Epidermal melanocyte (primary cell): ENCODE results near the gene GMDS.
"Not testable (repeated sequence)": the region's sequence is repeated elsewhere in the genome, so short reads cannot be mapped to it uniquely, and the experiment has no call there.

Source experiments
- DNase-seq: peaks from one replicate; pipeline ENCODE4 v3.0.0; 2011; ENCODE audit warnings: low spot score; ENCODE audit not compliant: insufficient read length

The GMDS gene

DNA sequence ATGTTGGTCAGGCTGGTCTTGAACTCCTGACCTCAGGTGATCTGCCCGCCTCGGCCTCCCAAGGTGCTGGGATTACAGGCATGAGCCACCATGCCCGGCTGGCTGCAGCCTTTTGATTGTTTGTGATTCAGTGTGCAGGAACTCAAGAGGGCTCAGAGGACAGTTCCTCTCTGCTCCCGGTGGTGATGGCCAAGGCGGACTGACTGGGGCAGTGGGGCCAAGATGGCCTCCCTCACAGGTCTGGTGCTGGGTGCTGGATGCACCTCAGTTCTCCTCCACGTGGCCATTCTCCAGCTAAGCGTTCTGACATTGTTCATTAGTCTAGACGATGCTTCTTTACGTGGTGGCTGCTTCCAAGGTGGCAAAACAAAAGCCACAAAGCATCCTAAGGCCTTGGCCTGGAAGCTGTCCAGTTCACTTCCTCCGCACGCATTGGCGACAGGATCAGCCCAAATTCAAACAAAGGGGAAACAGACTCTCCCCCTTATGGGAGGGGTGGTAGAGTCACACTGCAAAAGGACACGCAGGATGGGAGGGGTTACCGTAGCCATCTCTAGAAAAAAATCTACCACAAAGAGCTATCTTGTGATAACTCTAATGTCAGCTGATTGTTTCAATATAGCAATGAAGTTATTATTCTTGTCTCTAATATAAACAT lies 488.8 kb downstream of the GMDS start:
- DNase-seq, result no peak

DNA sequence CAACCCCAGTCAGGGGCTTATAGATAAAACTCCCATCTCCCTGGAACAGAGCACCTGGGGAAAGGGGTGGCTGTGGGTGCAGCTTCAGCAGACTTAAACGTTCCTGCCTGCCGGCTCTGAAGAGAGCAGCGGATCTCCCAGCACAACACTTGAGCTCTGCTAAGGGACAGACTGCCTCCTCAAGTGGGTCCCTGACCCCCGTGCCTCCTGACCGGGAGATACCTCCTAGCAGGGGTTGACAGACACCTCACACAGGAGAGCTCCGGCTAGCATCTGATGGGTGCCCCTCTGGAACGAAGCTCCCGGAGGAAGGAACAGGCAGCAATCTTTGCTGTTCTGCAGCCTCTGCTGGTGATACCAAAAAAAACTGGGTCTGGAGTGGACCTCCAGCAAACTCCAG lies 494.3 kb downstream of the GMDS start:
- not testable (repeated sequence) for DNase-seq

DNA sequence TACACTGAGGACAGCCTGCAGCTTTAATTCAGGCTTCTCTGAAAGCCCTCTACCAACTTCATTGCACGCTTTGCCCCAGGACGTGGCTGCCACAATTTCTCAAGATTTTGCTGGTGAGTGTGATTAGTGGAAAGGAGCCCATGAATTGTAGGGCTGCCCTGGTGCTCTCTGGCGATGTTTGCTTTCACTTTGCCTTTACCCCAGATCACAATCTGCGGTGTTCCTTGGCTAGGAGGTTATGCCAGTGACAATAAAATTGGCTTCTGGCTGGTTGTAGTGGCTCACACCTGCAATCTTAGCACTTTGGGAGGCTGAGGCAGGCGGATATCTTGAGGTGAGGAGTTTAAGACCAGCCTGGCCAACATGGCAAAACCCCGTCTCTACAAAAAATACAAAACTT lies 496.4 kb downstream of the GMDS start:
- DNase-seq, result no peak

DNA sequence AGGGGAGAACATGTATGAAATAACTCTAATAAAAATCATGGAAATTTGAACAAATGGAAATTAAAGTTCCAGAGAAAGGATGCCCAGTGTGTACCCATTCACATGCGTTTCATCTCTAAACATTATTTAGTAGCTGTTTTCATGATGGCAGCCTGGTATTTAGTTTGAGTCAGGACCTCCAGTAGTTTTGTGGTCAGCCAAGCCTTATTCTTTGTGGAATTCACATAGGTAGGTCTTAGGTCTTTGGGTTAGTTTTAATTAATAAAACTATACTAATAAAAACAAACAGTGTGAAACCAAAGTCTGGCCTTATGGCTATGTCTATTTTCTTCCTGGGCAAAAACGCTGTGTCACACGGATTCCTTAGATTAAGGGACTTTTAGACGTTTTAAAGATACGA lies 497.9 kb downstream of the GMDS start:
- no peak for DNase-seq

DNA sequence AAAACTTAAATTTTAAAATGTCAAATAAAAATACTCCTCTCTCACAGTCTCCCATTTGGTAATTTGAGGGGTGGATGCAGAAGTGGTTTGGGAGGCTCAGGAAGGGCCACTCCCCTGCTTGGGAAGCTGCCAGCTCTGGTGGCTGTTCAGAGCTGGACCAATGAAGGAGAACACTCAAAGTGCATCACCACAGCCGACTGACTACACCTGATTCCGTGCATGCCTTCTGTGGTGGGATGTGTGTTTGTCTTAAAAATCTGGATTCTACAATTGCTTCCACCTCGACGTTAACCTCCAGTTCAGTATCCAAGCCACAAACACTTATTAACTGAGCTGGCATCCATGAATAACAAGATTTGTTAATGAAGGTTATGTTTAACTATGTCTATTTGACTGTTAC lies 498.4 kb downstream of the GMDS start:
- no peak for DNase-seq

DNA sequence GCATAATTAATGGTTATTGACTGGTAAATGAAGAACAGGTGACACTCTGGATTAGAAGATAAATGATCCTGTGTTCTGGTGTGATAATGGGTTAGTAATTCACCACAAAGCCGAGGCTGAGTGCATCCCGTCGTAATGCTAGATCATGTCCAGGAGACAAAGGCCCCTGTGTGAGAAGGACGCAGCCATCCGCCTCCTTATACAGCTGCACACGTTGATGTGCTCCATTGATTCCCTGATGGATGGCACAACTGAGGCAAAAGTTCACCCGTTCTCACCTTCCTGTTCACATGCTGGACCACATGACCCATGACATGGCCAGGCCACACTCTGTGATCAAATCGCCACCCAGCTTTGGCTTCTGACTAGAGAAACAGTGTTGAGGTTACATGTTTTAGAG lies 499.6 kb downstream of the GMDS start:
- no peak for DNase-seq

- no peak for DNase-seq
These were observed 500.9 kb downstream of the GMDS start for GRCh38 chr6:1744543-1744942.

GRCh38 chr6:1739680-1740079 lies 505.7 kb downstream of the GMDS start:
- no peak for DNase-seq

DNA sequence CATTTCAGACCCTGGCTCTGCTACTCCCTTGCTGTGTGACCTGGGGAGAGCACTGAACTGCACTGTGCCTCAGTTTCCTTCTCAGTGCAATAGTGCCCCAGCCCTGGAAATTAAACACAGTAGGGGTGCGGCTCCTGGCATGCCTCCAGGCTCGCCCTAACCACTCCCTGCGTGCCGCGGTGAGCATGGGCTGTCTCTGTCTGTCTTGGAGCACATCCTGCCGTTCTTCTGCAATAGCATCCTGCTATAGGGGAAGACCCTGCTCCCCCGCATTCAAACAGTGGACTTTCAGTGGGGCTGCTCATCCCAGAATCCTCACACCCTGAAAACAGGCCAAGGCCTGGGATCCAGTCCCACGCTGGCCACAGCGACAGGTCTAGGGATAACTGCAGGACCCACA lies 506.2 kb downstream of the GMDS start:
- no peak for DNase-seq

DNA sequence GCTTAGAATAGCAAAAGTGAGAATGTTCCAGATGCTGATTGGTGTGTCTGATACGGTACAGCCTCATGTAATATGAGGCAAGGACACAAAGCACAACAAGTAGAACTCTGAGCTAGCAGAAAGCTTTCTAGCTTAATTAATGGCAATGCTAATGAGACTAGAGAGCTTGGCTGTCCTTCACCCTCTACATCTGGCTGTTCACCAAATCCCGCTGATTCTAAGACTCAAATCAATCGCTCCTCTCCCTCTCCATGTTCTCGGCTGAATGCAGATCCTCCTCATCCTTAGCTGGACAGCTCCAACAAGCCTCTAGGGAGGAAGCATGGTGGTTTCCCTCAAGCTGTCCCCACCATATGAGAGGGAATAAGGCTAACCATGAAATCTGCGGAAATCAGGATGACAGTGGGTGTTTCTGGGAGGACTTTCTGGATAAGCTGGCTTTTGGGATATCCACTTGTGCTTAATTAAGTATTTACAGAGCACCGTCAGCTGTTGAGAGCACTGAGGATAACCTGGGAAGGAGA lies 506.8 kb downstream of the GMDS start:
- no peak for DNase-seq

GRCh38 chr6:1737463-1738311 lies 507.7 kb downstream of the GMDS start:
- no peak for DNase-seq

DNA sequence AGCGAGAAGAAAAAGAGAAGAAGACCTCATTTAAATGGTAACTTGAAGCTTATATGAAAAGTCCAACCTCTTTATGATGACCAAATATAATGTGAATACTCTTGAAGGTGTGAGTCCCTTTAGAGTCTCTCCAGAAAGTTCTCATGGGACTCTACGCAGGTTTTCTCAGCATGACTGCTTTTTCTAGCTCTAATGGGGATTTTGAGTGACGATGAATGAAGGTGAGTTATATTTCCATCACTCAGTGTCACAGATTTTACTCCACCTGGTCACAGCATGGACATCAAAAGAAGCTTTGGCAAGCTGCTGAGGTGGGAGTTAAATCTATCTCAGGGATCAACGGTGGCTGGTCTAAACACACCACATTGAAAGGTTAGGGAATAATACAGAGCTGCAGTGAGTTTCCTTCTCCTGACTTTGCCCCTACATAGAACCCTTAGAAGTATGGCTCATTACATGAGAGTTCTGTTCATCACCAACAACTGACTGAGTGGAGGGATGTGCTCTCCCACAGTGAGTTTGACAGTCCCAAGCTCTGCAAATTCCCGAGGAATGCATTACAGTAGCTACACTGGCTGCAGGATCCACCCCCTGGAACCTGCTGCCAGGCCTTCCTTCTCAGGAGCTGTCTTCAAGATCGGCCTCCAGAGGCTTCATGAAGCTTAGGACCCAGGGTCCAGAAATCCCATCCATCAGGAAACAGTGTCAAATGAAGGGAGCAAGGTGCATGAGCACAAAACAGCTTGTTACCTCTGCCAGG lies 508.9 kb downstream of the GMDS start:
- DNase-seq, result no peak

- no peak for DNase-seq
These were observed 510.1 kb downstream of the GMDS start for GRCh38 chr6:1735239-1735803.

DNA sequence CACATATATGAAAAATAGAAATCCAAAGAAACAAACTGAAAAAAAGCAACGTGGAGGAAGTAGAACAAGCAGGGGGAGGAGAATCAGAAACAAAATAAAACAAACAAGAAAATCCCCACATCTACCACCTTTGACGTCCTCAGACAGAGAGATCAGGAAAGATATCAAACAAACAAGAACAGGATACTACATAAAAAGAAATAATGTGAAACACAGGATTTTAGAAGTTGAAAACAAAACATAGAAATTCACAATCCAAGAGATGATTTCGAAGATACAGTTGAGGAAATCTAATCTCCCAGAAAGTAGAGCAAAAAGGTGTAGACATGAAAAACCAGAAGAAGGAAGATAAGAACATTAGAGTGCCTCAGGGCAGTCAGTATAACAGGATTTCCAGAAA lies 514.5 kb downstream of the GMDS start:
- DNase-seq, result no peak

- no peak for DNase-seq
These were observed 515.7 kb downstream of the GMDS start for GRCh38 chr6:1729750-1730140.

DNA sequence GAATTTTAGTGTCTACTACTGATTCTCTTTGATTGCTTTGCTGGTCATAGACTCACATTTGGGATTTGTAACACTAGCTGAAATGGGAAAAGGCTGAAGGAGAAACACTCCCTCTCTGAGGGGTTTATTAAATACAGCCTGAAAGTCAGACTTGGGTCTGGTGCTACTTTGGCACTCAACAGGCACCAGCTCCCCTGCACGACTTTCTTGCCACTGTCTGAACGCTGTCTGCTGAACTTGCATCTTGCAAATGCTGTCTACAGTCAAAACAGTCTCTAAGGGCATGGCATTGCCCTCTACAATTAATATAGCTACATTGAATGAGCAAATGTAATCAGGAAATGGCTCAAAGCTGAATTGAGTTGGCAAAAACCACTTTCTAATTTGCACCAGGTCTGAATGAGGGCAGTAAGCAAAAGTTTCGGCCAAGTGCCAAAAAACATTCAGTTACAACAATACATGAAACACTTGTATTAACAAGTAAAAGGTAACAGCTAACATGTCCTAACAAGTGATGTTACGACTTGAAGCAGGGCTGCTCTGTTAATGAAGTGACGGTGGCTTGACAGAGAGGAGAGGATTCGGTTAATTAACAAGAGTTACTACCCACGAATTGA lies 516.2 kb downstream of the GMDS start:
- DNase-seq, result no peak

DNA sequence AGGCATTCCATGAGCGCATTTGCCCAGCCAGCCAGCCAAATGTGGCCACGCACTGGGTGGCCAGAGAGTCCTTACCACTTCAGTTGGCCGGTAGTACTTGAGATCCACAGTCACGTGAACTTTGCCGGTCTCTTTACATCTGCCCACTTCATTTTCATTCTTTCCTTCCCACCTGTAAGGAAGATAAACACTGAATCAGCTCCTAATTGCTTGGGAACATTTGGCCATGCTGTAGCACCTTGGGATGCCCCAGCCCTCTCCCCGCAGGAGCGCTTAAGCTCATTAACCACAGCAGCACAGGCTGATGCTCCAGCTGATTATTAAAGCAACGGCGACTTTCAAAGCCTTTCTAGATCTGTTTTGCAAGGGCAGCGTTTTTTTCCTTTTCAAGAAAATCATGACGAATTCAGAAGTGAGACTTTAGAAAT lies 519.0 kb downstream of the GMDS start:
- no peak for DNase-seq

DNA sequence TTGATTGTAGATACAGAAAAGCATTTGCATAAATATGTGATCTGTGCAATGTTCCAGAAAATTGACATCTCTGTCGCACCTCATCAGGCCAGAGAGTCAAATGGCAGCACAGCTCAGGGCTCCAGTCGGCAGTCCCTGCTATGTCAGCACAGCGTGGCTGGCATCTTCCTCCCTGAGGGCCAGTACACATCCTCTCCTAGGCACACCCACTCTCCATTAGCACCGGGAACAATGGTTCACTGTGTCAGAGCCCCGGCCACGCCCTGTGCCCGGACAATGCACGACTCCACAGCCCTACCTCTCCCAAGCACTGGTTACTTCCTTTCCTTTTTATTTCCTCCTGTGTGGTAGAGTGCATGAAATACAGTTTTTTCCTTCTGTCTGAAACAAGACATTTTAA lies 520.8 kb downstream of the GMDS start:
- no peak for DNase-seq

DNA sequence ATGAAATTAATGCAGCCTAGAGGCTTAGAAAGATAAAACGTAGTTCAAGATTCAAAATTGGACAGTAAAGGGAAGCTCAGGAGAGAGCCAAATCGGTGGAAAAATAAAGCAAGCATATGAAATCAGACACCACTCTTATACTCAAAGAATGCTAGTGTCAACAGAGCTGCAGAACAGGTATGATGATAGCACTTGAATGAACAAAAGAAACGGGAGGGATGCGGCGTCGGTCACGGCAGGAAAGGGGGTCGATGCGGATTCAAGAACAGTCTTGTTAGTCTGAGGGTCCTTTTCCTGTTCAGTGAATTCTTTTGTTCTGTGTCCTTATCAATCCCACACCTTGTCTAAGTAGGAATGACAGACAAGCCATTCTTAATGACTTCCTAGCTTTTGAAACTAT lies 521.3 kb downstream of the GMDS start:
- no peak for DNase-seq

DNA sequence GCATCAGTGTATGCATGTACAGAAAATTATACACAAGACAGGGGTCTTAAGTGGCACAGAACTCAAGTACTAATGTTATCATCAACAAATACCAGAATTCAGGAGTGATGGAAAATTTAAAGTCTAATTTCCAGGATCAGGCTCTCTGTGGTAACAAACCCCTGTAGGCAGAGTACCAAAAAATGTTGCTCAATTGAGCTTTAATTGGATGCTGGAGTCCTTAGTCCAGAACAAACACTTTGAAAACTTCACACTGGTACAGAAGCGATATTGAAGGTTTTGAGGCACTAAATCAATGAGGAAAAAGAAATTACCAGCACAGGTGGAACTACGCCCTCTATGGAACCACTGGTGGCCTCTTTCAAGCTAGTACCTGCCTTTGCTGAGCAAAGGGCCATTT lies 522.6 kb downstream of the GMDS start:
- DNase-seq, result no peak

GRCh38 chr6:1720620-1721322 lies 524.6 kb downstream of the GMDS start:
- DNase-seq, result no peak
